Prostate gland (tissue), 2 donors: ENCODE measurements around the gene GAREM1.

Experiments used
- POLR2AphosphoS5 ChIP-seq: sonication (generic); formaldehyde crosslinking; IDR thresholded peaks from one replicate; pipeline ENCODE4 v1.6.1; 2017; ENCODE audit warnings: antibody characterized with exemption
- TF ChIP-seq, protein P1 (sequence below), 4 experiments: fragments of 200-600 bp in 2 of 4; fragments of 450-650 bp in 2 of 4; sonication (generic) in 2 of 4; IDR thresholded peaks; 1 replicate in 3 of 4; 2 replicates in 1 of 4; pipeline ENCODE4 v1.5.1; 2016 to 2019; ENCODE audit warnings: antibody characterized with exemption in 4 of 4, mild to moderate bottlenecking in 2 of 4, moderate library complexity in 2 of 4

- TF ChIP-seq, protein P1, sequence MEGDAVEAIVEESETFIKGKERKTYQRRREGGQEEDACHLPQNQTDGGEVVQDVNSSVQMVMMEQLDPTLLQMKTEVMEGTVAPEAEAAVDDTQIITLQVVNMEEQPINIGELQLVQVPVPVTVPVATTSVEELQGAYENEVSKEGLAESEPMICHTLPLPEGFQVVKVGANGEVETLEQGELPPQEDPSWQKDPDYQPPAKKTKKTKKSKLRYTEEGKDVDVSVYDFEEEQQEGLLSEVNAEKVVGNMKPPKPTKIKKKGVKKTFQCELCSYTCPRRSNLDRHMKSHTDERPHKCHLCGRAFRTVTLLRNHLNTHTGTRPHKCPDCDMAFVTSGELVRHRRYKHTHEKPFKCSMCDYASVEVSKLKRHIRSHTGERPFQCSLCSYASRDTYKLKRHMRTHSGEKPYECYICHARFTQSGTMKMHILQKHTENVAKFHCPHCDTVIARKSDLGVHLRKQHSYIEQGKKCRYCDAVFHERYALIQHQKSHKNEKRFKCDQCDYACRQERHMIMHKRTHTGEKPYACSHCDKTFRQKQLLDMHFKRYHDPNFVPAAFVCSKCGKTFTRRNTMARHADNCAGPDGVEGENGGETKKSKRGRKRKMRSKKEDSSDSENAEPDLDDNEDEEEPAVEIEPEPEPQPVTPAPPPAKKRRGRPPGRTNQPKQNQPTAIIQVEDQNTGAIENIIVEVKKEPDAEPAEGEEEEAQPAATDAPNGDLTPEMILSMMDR (IDR thresholded peaks at IDR 0.05): no peak
- TF ChIP-seq POLR2AphosphoS5: no peak
Measured at GRCh38 chr18:32509111-32509510, 38.4 kb upstream of the GAREM1 start.
